Cardiac fibroblast (primary cell): ENCODE data around the gene RNF214.
"Not testable (repeated sequence)": the region's sequence is repeated elsewhere in the genome, so short reads cannot be mapped to it uniquely, and the experiment has no call there.

Experiments used
- DNase-seq, 2 donors: peaks; one replicate each; pipeline versions ENCODE4 v3.0.0 to v3.0.0-alpha.2; 2010; ENCODE audit warnings: low read depth in 2 of 2
- H3K4me3 ChIP-seq, 2 donors: replicated peaks in 1 of 2; 1 replicate in 1 of 2; 2 replicates in 1 of 2; pipeline ENCODE4 v1.5.1; 2011; ENCODE audit warnings: low read depth in 2 of 2, low read length in 2 of 2, mild to moderate bottlenecking in 2 of 2, moderate library complexity in 1 of 2
- CTCF ChIP-seq: IDR thresholded peaks from one replicate; pipeline ENCODE4 v1.5.1; 2011; ENCODE audit warnings: low read depth, mild to moderate bottlenecking, low read length, inconsistent platforms

Gene RNF214

GRCh38 chr11:117319214-117319840 is 86.9 kb downstream of the RNF214 start:
- no peak for TF ChIP-seq CTCF
- peak; percentile 73 to 87 for DNase-seq
- no peak overlapping the region for H3K4me3 ChIP-seq

DNA sequence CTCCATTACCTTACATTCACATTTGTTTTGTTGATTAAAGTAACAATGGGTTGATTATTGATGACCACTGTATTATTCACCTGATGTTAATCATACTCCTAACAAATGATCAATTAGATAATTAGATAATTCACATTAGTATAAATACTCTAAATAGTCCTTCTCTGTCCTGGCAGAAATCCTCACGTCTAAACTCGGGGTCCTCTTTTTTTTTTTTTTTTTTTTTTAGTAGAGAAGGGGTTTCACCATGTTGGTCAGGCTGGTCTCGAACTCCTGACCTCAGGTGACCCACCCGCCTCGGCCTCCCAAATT is 94.7 kb downstream of the RNF214 start:
- H3K4me3 ChIP-seq = peak overlapping the region; percentile 77 to 82
- not testable (repeated sequence) for DNase-seq

DNA sequence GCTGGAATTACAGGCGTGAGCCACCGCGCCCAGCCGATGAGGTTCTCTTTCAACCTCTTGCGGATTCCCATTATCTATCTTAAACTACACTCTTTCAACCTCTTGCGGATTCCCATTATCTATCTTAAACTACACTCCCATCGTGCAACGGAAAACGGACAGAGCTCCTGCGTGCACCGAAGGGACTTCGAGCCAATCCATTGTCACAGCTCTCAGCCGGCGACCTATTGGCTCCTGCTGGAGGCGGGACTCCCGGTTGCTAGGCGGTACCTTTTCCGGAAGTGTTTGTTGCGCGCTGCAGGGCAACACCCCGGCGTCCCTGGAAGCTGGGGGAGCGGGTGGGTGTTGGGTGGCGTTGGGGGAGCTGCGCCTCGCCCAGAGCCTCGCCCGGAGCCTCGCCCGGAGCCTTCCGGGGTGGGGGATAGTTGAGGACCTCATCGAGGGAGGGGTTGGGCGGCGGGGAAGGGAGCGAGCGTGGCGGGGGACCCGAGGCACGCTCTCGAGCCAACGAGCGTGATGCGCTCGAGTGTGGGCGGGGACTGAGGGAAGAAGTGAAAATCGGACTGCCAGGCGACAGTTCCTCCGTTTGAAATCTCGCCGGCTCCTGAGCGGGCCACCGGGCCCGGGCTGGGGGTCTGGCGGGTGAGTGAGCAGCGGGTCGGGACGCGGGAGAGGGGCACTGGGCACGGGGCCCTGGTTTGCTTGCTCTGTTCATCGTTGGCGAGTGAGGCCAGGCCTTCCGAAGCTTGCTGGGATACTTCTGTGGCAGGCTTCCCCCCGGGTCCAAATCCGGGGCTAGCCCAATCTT is 95.3 kb downstream of the RNF214 start, which contains the start of gene CEP164:
Gene CEP164 (plus strand): TSS at position 288 of the 808 bp plus-strand sequence. CDS start 10,733 bp downstream, outside the sequence.
- DNase-seq = peak; percentile 97 to 98
- H3K4me3 ChIP-seq = peak within 1 kb of the TSS; percentile 77 to 82
- TF ChIP-seq CTCF = no peak

GRCh38 chr11:117328375-117329010 is 96.0 kb downstream of the RNF214 start:
- peak; percentile 58 to 63 for DNase-seq
- no peak for TF ChIP-seq CTCF
- H3K4me3 ChIP-seq = peak overlapping the region; percentile 77 to 82

DNA sequence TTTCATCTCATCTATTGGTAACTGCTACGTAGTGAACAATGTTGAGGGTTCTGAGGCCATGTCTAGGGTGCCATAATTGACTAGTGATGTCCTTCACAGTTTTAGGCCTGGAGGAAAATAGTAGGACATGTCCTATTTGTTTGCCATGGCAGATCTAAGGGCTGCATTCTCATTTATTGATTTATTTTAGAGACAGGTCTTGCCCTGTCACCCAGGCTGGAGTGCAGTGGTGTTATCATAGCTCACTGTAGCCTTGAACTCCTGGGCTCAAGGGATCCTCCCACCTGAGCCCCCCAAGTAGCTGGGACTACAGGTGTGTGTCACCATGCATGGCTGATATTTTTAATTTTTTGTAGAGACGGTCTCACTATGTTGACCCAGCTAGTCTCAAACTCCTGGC is 100.4 kb downstream of the RNF214 start:
- TF ChIP-seq CTCF = no peak
- DNase-seq = no peak
- no peak overlapping the region for H3K4me3 ChIP-seq

DNA sequence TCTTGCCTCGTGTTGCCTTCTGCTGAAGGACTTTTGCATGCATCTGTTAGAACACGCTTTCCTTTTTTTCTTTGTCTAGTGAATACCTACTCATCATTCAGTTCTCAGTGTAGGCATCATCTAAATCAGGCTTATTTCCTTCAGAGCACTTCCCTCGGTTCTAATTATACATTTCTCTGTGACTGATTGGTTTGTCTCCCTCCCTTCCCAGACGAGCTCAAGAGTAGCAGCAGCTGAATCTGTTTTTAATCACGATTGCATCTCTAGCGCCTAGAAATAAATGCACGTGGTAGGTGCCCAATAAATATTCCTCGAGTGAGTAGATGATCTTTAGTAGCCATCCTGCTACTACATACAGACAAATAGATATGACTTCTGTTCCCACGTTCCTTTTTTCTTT is 101.4 kb downstream of the RNF214 start:
- no peak for DNase-seq
- no peak for TF ChIP-seq CTCF
- no peak overlapping the region for H3K4me3 ChIP-seq

DNA sequence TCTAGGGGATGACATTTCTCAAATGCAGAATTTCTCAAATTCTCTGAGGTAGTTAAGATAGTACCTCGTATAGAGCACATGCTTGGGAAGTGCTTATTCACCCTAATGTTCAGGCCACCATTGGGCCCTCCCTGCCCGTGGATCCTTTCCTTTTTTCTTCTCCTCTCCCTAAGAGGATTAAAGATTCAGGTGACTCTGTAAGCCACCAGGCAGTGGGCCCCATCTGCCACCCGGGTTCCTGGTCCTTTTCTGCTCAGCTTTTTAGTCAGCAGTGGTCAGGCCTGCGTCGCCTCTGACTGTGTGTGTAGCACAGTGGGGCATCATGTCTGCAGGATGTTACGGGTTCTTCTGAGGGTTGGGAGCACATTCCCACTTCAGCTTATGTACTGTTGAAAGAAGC is 102.4 kb downstream of the RNF214 start:
- no peak overlapping the region for H3K4me3 ChIP-seq
- DNase-seq = no peak
- TF ChIP-seq CTCF = no peak
